Measurements from ENCODE around the gene CWF19L1.

GRCh38 chr10:100293066-100293465 is 25.6 kb upstream of the CWF19L1 start:
- no peak for TF ChIP-seq PATZ1 (CRISPR knock-in tag; IDR thresholded peaks at IDR 0.05; ENCODE audit: borderline replicate concordance)
- TF ChIP-seq ARNTL (CRISPR knock-in tag; IDR thresholded peaks at IDR 0.05; ENCODE audit: borderline replicate concordance, low read depth) = no peak
- no peak for TF ChIP-seq ZNF8 (CRISPR knock-in tag; IDR thresholded peaks at IDR 0.05)
- no peak for TF ChIP-seq PPARA (CRISPR knock-in tag; IDR thresholded peaks at IDR 0.05; ENCODE audit: borderline replicate concordance)
- no peak for TF ChIP-seq BACH2 (CRISPR knock-in tag; IDR thresholded peaks at IDR 0.05; ENCODE audit: borderline replicate concordance)
- TF ChIP-seq SNAI2 (CRISPR knock-in tag; IDR thresholded peaks at IDR 0.05) = no peak
- TF ChIP-seq GLIS3 (CRISPR knock-in tag; IDR thresholded peaks at IDR 0.05) = no peak
- TF ChIP-seq ZFP3 (CRISPR knock-in tag; IDR thresholded peaks at IDR 0.05) = no peak
- no peak for TF ChIP-seq TCF4 (CRISPR knock-in tag; IDR thresholded peaks at IDR 0.05; ENCODE audit: borderline replicate concordance)
- TF ChIP-seq TOX (CRISPR knock-in tag; IDR thresholded peaks at IDR 0.05; ENCODE audit: borderline replicate concordance) = no peak
- TF ChIP-seq CREB5 (CRISPR knock-in tag; IDR thresholded peaks at IDR 0.05; ENCODE audit: low read depth) = no peak
- TF ChIP-seq ZFP30 (CRISPR knock-in tag; IDR thresholded peaks at IDR 0.05) = no peak
- TF ChIP-seq TSHZ2 (CRISPR knock-in tag; IDR thresholded peaks at IDR 0.05) = no peak
